ENCODE data around the gene PIGU.

Gene PIGU

GRCh38 chr20:34628026-34628425 lies 48.9 kb downstream of the PIGU start:
- no peak for DNase-seq (ENCODE audit: low read depth)
- no peak overlapping the region for H3K4me3 ChIP-seq (ENCODE audit: low read depth, low read length)
- no peak for TF ChIP-seq CTCF (conservative IDR thresholded peaks at IDR 0.05; ENCODE audit: low read depth, low read length)

GRCh38 chr20:34627458-34627857 lies 49.4 kb downstream of the PIGU start:
- no peak for DNase-seq (ENCODE audit: low read depth)
- peak overlapping the region; percentile 22 for H3K4me3 ChIP-seq (ENCODE audit: low read depth, low read length)
- TF ChIP-seq CTCF (conservative IDR thresholded peaks at IDR 0.05; ENCODE audit: low read depth, low read length), result no peak

GRCh38 chr20:34626992-34627391 lies 49.9 kb downstream of the PIGU start:
- H3K4me3 ChIP-seq (ENCODE audit: low read depth, low read length), result no peak overlapping the region
- no peak for DNase-seq (ENCODE audit: low read depth)
- TF ChIP-seq CTCF (conservative IDR thresholded peaks at IDR 0.05; ENCODE audit: low read depth, low read length), result no peak

- H3K4me3 ChIP-seq (ENCODE audit: low read depth, low read length), result no peak overlapping the region
- DNase-seq (ENCODE audit: low read depth), result no peak
- no peak for TF ChIP-seq CTCF (conservative IDR thresholded peaks at IDR 0.05; ENCODE audit: low read depth, low read length)
Observed at GRCh38 chr20:34624629-34625028, 52.3 kb downstream of the PIGU start.

- no peak for DNase-seq (ENCODE audit: low read depth)
- H3K4me3 ChIP-seq (ENCODE audit: low read depth, low read length), result no peak overlapping the region
- TF ChIP-seq CTCF (conservative IDR thresholded peaks at IDR 0.05; ENCODE audit: low read depth, low read length), result no peak
Observed at GRCh38 chr20:34622821-34623451, 54.0 kb downstream of the PIGU start.

GRCh38 chr20:34621383-34622367 lies 55.2 kb downstream of the PIGU start:
- peak; percentile 55 for DNase-seq (ENCODE audit: low read depth)
- TF ChIP-seq CTCF (conservative IDR thresholded peaks at IDR 0.05; ENCODE audit: low read depth, low read length), result no peak
- H3K4me3 ChIP-seq (ENCODE audit: low read depth, low read length), result no peak overlapping the region

Measured in choroid plexus epithelial cell (primary cell).